DOHH2 (cell line): ENCODE data around the gene LITAF.
"Not testable (repeated sequence)": the region's sequence is repeated elsewhere in the genome, so short reads cannot be mapped to it uniquely, and the experiment has no call there.

Source experiments
- H3F3A ChIP-seq: fragments of 200-600 bp; sonication (generic), shearing (Covaris generic); 2 replicates; pipeline ENCODE4 v1.6.0; 2016; ENCODE audit warnings: antibody characterized with exemption, mild to moderate bottlenecking; ENCODE audit not compliant: control insufficient read depth, insufficient read depth
- H3K27ac ChIP-seq: fragments of 200-600 bp; sonication (generic); 2 replicates; pipeline ENCODE4 v1.5.1; 2014; ENCODE audit warnings: low read depth, mild to moderate bottlenecking, low read length, moderate library complexity
- H3K27me3 ChIP-seq: fragments of 200-600 bp; sonication (generic); 2 replicates; pipeline ENCODE4 v1.6.1; 2014; ENCODE audit warnings: mild to moderate bottlenecking, low read length, mixed read lengths; ENCODE audit not compliant: control insufficient read depth
- H3K36me3 ChIP-seq: fragments of 200-600 bp; sonication (generic); 2 replicates; pipeline ENCODE4 v1.6.1; 2014; ENCODE audit warnings: mild to moderate bottlenecking, low read length, moderate library complexity, mixed read lengths; ENCODE audit not compliant: control insufficient read depth
- H3K4me1 ChIP-seq: fragments of 200-600 bp; sonication (generic); 2 replicates; pipeline ENCODE4 v1.6.1; 2014; ENCODE audit warnings: mild to moderate bottlenecking, low read length, mixed read lengths; ENCODE audit not compliant: control insufficient read depth
- H3K4me2 ChIP-seq: fragments of 200-600 bp; sonication (generic); 2 replicates; pipeline ENCODE4 v1.6.0; 2014; ENCODE audit warnings: mild to moderate bottlenecking, low read length, moderate library complexity
- H3K4me3 ChIP-seq: fragments of 200-600 bp; sonication (generic); 2 replicates; pipeline ENCODE4 v1.5.1; 2014; ENCODE audit warnings: mild to moderate bottlenecking, low read length, mixed read lengths
- H3K79me2 ChIP-seq: fragments of 200-600 bp; sonication (generic); 2 replicates; pipeline ENCODE4 v1.6.1; 2014; ENCODE audit warnings: mild to moderate bottlenecking, low read length, mixed read lengths; ENCODE audit not compliant: control insufficient read depth
- H3K9me2 ChIP-seq: fragments of 200-600 bp; sonication (generic); replicated peaks from 2 replicates; pipeline ENCODE4 v1.6.1; 2014; ENCODE audit warnings: mild to moderate bottlenecking, low read length, mixed read lengths; ENCODE audit not compliant: control insufficient read depth
- H3K9me3 ChIP-seq: fragments of 200-600 bp; sonication (generic); 2 replicates; pipeline ENCODE4 v1.6.1; 2014; ENCODE audit warnings: antibody characterized with exemption, low read length, mixed read lengths; ENCODE audit not compliant: control insufficient read depth, insufficient read depth
- H4K20me1 ChIP-seq: fragments of 200-600 bp; sonication (generic); 2 replicates; pipeline ENCODE4 v1.6.0; 2014; ENCODE audit warnings: low read depth, mild to moderate bottlenecking, antibody characterized with exemption, low read length, moderate library complexity; ENCODE audit not compliant: control insufficient read depth, insufficient read depth
- CTCF ChIP-seq: fragments of 200-600 bp; sonication (generic); IDR thresholded peaks from one replicate; pipeline ENCODE4 v1.5.1; 2014; ENCODE audit warnings: antibody characterized with exemption, mild to moderate bottlenecking, low read depth, low read length; ENCODE audit not compliant: poor library complexity, severe bottlenecking
- EZH2phosphoT487 ChIP-seq: fragments of 200-600 bp; sonication (generic); IDR thresholded peaks from 2 replicates; pipeline ENCODE4 v1.6.1; 2017; ENCODE audit warnings: borderline replicate concordance, mild to moderate bottlenecking, antibody characterized with exemption, low read length, moderate library complexity, mixed read lengths

The LITAF gene

GRCh38 chr16:11605891-11606290 lies 19.2 kb upstream of the LITAF start:
- Histone ChIP-seq H3K27ac (no peak overlapping the region), H4K20me1 (no peaks in the 10 kb centered on the region), H3K36me3 (peaks cover 2% of the 10 kb centered on the region; the same call in 1 of the 2 replicates), H3K4me2 (no peak overlapping the region), H3K4me3 (no peak overlapping the region), H3K9me2 (no peaks in the 10 kb centered on the region), H3K9me3 (no peaks in the 10 kb centered on the region), H3F3A (peaks cover 8% of the 10 kb centered on the region; the same call in 1 of the 2 replicates), H3K4me1 (peaks cover 52% of the 10 kb centered on the region), H3K27me3 (no peaks in the 10 kb centered on the region), H3K79me2 (no peaks in the 10 kb centered on the region)
- TF ChIP-seq EZH2phosphoT487, result no peak
- TF ChIP-seq CTCF, result no peak

GRCh38 chr16:11605564-11605886 lies 18.8 kb upstream of the LITAF start:
- H3K4me3 ChIP-seq, result no peak overlapping the region
- TF ChIP-seq EZH2phosphoT487 (no peak), CTCF (no peak)

GRCh38 chr16:11604783-11605563 lies 18.3 kb upstream of the LITAF start:
- H3K79me2 ChIP-seq, result no peaks in the 10 kb centered on the region
- H3K27me3 ChIP-seq, result no peaks in the 10 kb centered on the region
- H3K9me2 ChIP-seq, result no peaks in the 10 kb centered on the region
- H3K4me1 ChIP-seq, result peaks cover 48% of the 10 kb centered on the region
- peaks cover 8% of the 10 kb centered on the region; the same call in 1 of the 2 replicates for H3F3A ChIP-seq
- H3K4me2 ChIP-seq, result no peak overlapping the region
- peaks cover 2% of the 10 kb centered on the region; the same call in 1 of the 2 replicates for H3K36me3 ChIP-seq
- H3K4me3 ChIP-seq, result no peak overlapping the region
- no peaks in the 10 kb centered on the region for H3K9me3 ChIP-seq
- TF ChIP-seq EZH2phosphoT487 (no peak), CTCF (no peak)
- H3K27ac ChIP-seq, result no peak overlapping the region
- no peaks in the 10 kb centered on the region for H4K20me1 ChIP-seq

More at GRCh38 chr16:11605564-11605886, 18.8 kb upstream of the LITAF start:
- Histone ChIP-seq H3K9me3 (no peaks in the 10 kb centered on the region), H3K79me2 (no peaks in the 10 kb centered on the region), H3F3A (peaks cover 8% of the 10 kb centered on the region; the same call in 1 of the 2 replicates), H3K9me2 (no peaks in the 10 kb centered on the region), H3K27ac (no peak overlapping the region), H3K4me2 (no peak overlapping the region), H3K4me1 (peaks cover 51% of the 10 kb centered on the region), H3K36me3 (peaks cover 2% of the 10 kb centered on the region; the same call in 1 of the 2 replicates), H3K27me3 (no peaks in the 10 kb centered on the region), H4K20me1 (no peaks in the 10 kb centered on the region)

- not testable (repeated sequence) for H3K4me2 ChIP-seq, H3K27me3 ChIP-seq, H3K79me2 ChIP-seq, H3F3A ChIP-seq, H3K9me3 ChIP-seq, H3K36me3 ChIP-seq, H3K27ac ChIP-seq, H4K20me1 ChIP-seq, H3K4me3 ChIP-seq, H3K9me2 ChIP-seq
- H3K4me1 ChIP-seq, result peaks cover 41% of the 10 kb centered on the region
Observed at GRCh38 chr16:11604296-11604695, 17.6 kb upstream of the LITAF start.
